OCI-LY7 (cell line): ENCODE data around the gene FEM1A. TPM values are rescaled to one million over a fixed set of nuclear protein-coding genes. Genes with fewer than 3 reads are reported as not detected.

Experiments used
- BruUV-seq: library from RNA; stranded (reverse); fragments of 400-500 nt; replicated peaks from 2 replicates; lab custom pipeline; 2021; lab: Mats Ljungman, UMichigan
- CTCF ChIA-PET: fragments of 300-600 bp; sonication (Branson Sonifier 250); formaldehyde crosslinking; loops from one replicate; lab custom pipeline; 2022; ENCODE audit warnings: antibody characterized with exemption; ENCODE audit not compliant: unreplicated experiment; lab: Charles Lee
- POLR2A ChIA-PET: fragments of 300-600 bp; sonication (Branson Sonifier 250); formaldehyde crosslinking; loops from one replicate; lab custom pipeline; 2022; ENCODE audit warnings: antibody characterized with exemption; lab: Charles Lee
- DNase-seq: peaks from one replicate; pipeline ENCODE4 v3.0.0-alpha.2; 2015; ENCODE audit warnings: low spot score
- H2AFZ ChIP-seq: fragments of 200-600 bp; sonication (generic), shearing (Covaris generic); 2 replicates; pipeline ENCODE4 v1.6.1; 2014; ENCODE audit warnings: mild to moderate bottlenecking, antibody characterized with exemption, low read length, moderate library complexity
- H3K27ac ChIP-seq: fragments of 200-600 bp; sonication (generic); 2 replicates; pipeline ENCODE4 v1.5.1; 2014; ENCODE audit warnings: mixed run types, low read depth, mild to moderate bottlenecking, moderate library complexity, low read length, inconsistent platforms; ENCODE audit not compliant: poor library complexity, severe bottlenecking
- H3K36me3 ChIP-seq: fragments of 200-600 bp; sonication (generic); 2 replicates; pipeline ENCODE4 v1.6.1; 2014; ENCODE audit warnings: mild to moderate bottlenecking, antibody characterized with exemption, low read length, moderate library complexity, mixed read lengths; ENCODE audit not compliant: insufficient read depth
- H3K4me1 ChIP-seq: fragments of 200-600 bp; sonication (generic); 2 replicates; pipeline ENCODE4 v1.5.1; 2014; ENCODE audit warnings: mild to moderate bottlenecking, low read length; ENCODE audit not compliant: insufficient read depth, poor library complexity, severe bottlenecking
- H3K4me2 ChIP-seq: fragments of 200-600 bp; sonication (generic); 2 replicates; pipeline ENCODE4 v1.6.1; 2014; ENCODE audit warnings: mild to moderate bottlenecking, low read length
- H3K4me3 ChIP-seq: fragments of 200-600 bp; sonication (generic); 2 replicates; pipeline ENCODE4 v1.5.1; 2014; ENCODE audit warnings: mild to moderate bottlenecking, low read depth, low read length; ENCODE audit not compliant: poor library complexity, severe bottlenecking
- H3K79me2 ChIP-seq: fragments of 200-600 bp; sonication (generic); 2 replicates; pipeline ENCODE4 v1.6.1; 2016; ENCODE audit warnings: low read depth, mild to moderate bottlenecking, low read length, moderate library complexity, mixed read lengths; ENCODE audit not compliant: insufficient read depth
- H3K9me2 ChIP-seq: fragments of 200-600 bp; sonication (generic); 2 replicates; pipeline ENCODE4 v1.6.1; 2016; ENCODE audit warnings: mild to moderate bottlenecking, low read length, mixed read lengths; ENCODE audit not compliant: insufficient read depth
- H3K9me3 ChIP-seq: fragments of 200-600 bp; sonication (generic); 2 replicates; pipeline ENCODE4 v1.6.1; 2014; ENCODE audit warnings: mild to moderate bottlenecking, mixed run types, low read length, mixed read lengths
- H4K20me1 ChIP-seq: fragments of 200-600 bp; sonication (generic); 2 replicates; pipeline ENCODE4 v1.6.1; 2014; ENCODE audit warnings: mild to moderate bottlenecking, antibody characterized with exemption, low read length, moderate library complexity, mixed read lengths; ENCODE audit not compliant: insufficient read depth
- EZH2phosphoT487 ChIP-seq: fragments of 200-600 bp; sonication (generic); IDR thresholded peaks from 2 replicates; pipeline ENCODE4 v1.6.1; 2018; ENCODE audit warnings: low read depth, borderline replicate concordance, mild to moderate bottlenecking, mixed run types, antibody characterized with exemption, low read length, moderate library complexity, mixed read lengths
- intact Hi-C: fragments of 100-400 bp; cut with micrococcal nuclease; formaldehyde crosslinking; loops from one replicate; pipeline ENCODE4 v1.10.0; 2022; ENCODE audit not compliant: unreplicated experiment
- total RNA-seq, 2 experiments: library from RNA; depleted of rRNA in 1 of 2; stranded (reverse); fragments of >200 nt in 1 of 2; shearing (Covaris generic) in 1 of 2; gene quantifications; 2 replicates each; pipeline ENCODE4 v1.2.3, GENCODE V29; 2014 to 2022
- TF ChIP-seq, protein P1 (sequence below): fragments of 200-600 bp; sonication (generic); conservative IDR thresholded peaks from 2 replicates; pipeline ENCODE4 v1.5.1; 2014; ENCODE audit warnings: mild to moderate bottlenecking, antibody characterized with exemption, low read length, moderate library complexity, mixed read lengths

Gene FEM1A
- total RNA-seq, 2 experiments from 2014 or later = 15.8 to 17.5 TPM

DNA sequence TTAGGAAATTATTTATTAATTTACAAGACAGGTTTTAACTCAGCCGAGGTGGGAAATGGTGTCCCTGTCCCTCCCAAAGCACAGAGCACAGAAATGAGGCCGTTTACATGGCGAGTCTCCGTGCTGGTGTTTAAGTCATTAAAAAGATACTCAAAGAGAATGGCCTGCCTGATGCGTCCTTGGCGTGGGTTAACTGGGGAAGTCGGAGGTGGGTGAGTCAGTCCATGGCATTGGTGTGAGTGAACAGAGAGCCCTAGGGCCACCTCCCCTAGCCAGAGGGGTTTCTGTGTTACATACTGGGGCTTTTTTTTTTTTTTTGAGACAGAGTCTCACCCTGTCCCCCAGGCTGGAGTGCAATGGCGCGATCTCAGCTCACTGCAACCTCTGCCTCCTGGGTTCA, 3.9 kb downstream of the FEM1A start:
- peak overlapping the region; percentile 18 for H3K4me3 ChIP-seq
- TF ChIP-seq EZH2phosphoT487 = no peak
- TF ChIP-seq, protein P1, sequence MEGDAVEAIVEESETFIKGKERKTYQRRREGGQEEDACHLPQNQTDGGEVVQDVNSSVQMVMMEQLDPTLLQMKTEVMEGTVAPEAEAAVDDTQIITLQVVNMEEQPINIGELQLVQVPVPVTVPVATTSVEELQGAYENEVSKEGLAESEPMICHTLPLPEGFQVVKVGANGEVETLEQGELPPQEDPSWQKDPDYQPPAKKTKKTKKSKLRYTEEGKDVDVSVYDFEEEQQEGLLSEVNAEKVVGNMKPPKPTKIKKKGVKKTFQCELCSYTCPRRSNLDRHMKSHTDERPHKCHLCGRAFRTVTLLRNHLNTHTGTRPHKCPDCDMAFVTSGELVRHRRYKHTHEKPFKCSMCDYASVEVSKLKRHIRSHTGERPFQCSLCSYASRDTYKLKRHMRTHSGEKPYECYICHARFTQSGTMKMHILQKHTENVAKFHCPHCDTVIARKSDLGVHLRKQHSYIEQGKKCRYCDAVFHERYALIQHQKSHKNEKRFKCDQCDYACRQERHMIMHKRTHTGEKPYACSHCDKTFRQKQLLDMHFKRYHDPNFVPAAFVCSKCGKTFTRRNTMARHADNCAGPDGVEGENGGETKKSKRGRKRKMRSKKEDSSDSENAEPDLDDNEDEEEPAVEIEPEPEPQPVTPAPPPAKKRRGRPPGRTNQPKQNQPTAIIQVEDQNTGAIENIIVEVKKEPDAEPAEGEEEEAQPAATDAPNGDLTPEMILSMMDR = no peak
- no peak for DNase-seq
- peaks cover 52% of the 10 kb centered on the region for H3K79me2 ChIP-seq
- H3K9me3 ChIP-seq = no peaks in the 10 kb centered on the region
- H3K9me2 ChIP-seq = no peaks in the 10 kb centered on the region
- no peaks in the 10 kb centered on the region for H4K20me1 ChIP-seq
- no peak overlapping the region for H3K27ac ChIP-seq
- H3K36me3 ChIP-seq = peaks cover 53% of the 10 kb centered on the region
- H2AFZ ChIP-seq = no peak overlapping the region
- ChIA-PET POLR2A (interaction anchor here (0.6 kb wide), 2 partner anchors 27 to 52 kb away, joined by 3 to 7 read pairs; no protein-coding TSS in a partner anchor), CTCF (no interaction called here)
- H3K4me2 ChIP-seq = peak overlapping the region; percentile 47
- BruUV-seq = no TSS peak
- H3K4me1 ChIP-seq = peaks cover 34% of the 10 kb centered on the region
- intact Hi-C loops = loop anchor here (10.0 kb wide), 1 partner anchor 391 kb away; the partner anchor contains the start of genes CHAF1A and SH3GL1

DNA sequence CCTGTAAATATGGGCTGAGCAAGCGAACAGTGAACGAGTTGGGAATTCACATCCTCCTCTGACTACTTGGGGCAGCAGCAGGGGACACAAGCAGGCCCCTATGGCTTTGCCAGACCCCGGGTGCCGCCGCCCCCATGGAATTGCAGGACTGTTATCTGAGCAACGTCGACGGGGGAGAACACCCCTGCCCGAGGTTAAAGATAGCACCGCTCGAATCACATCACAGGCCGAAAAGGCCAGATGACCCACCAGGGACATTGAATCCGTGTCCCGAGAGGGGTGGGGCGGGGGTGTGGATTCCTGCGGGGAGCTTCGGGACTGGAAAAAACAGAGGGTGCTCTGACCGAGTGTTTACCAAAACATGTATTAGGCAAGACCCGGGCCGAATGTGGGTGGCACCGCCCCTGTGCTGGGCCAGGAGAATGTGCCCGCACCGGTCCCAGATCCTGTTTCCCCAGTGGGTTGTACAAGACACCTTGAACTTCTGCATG, 9.1 kb downstream of the FEM1A start:
- H3K9me3 ChIP-seq = no peaks in the 10 kb centered on the region
- H4K20me1 ChIP-seq = no peaks in the 10 kb centered on the region
- no TSS peak for BruUV-seq
- no peak overlapping the region for H2AFZ ChIP-seq
- intact Hi-C loops = no loop called here
- no peak for DNase-seq
- TF ChIP-seq, protein P1 = no peak
- TF ChIP-seq EZH2phosphoT487 = no peak
- POLR2A ChIA-PET = interaction anchor here (0.7 kb wide), 1 partner anchor 40 kb away, joined by 4 read pairs; no protein-coding TSS in a partner anchor
- no peak overlapping the region for H3K4me3 ChIP-seq
- CTCF ChIA-PET = no interaction called here
- H3K4me1 ChIP-seq = no peaks in the 10 kb centered on the region
- no peaks in the 10 kb centered on the region for H3K9me2 ChIP-seq
- no peak overlapping the region for H3K4me2 ChIP-seq
- H3K79me2 ChIP-seq = peaks cover 14% of the 10 kb centered on the region; the same call in 1 of the 2 replicates
- no peak overlapping the region for H3K27ac ChIP-seq
- H3K36me3 ChIP-seq = peaks cover 24% of the 10 kb centered on the region

DNA sequence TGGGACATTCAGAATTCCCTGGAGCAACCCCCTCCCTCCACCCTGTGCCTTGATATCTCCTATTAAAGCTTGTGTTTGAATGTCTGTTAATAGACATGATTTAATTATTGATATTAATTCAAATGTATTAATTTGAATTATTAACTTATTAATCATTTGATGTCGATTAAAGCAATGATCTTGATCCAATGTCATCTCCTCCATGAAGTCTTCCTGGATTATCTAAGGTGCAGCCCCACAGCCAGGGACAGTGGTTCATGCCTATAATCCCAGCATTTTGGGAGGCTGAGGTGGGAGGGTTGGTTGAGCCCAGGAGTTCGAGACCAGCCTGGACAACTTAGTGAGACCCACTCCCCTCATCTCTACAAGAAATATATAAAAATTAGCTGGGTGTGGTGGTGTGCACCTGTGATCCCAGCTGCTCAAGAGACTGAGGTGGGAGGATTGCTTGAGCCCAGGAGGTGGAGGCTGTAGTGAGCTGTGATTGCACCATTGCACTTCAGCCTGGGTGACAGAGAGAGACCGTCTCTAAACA, 9.6 kb downstream of the FEM1A start:
- ChIA-PET POLR2A (interaction anchor here (0.7 kb wide), 1 partner anchor 39 kb away, joined by 4 read pairs; no protein-coding TSS in a partner anchor), CTCF (no interaction called here)
- H3K79me2 ChIP-seq = peaks cover 9% of the 10 kb centered on the region; the same call in 1 of the 2 replicates
- no peak for DNase-seq
- no peak overlapping the region for H3K4me3 ChIP-seq
- no peak overlapping the region for H3K27ac ChIP-seq
- no peaks in the 10 kb centered on the region for H3K9me2 ChIP-seq
- peaks cover 20% of the 10 kb centered on the region for H3K36me3 ChIP-seq
- H3K9me3 ChIP-seq = no peaks in the 10 kb centered on the region
- BruUV-seq = no TSS peak
- no peak overlapping the region for H2AFZ ChIP-seq
- no peak overlapping the region for H3K4me2 ChIP-seq
- TF ChIP-seq, protein P1 = no peak
- no peak for TF ChIP-seq EZH2phosphoT487
- intact Hi-C loops = no loop called here
- no peaks in the 10 kb centered on the region for H3K4me1 ChIP-seq
- H4K20me1 ChIP-seq = no peaks in the 10 kb centered on the region
